Temporal lobe (tissue), 2 donors: Measurements from ENCODE around the gene DHX40. TPM values are rescaled to one million over a fixed set of nuclear protein-coding genes. Genes with fewer than 3 reads are reported as not detected.

Source experiments
- small RNA-seq: library from RNA; depleted of rRNA; stranded (forward); fragments of <200 nt; gene quantifications from one replicate; pipeline ENCODE3, GENCODE V24; 2014; ENCODE audit warnings: low replicate concordance
- total RNA-seq: library from RNA; depleted of rRNA; stranded (reverse); fragments of >200 nt; gene quantifications from one replicate; pipeline ENCODE4 v1.2.3, GENCODE V29; 2014

The DHX40 gene
- total RNA-seq, 1 donor from 2014 or later = 74.3 TPM

Small RNA genes within 50 kb of the gene (small RNA-seq; reads per million reads assigned to genes)
- gene RNU4-13P = 0.08 reads per million

Other genes with a start within 250 kb of the DHX40 start
- gene YPEL2, start 234.0 kb upstream of the DHX40 start, total RNA-seq = 7.4 TPM
- 319 TPM for gene CLTC, start 54.3 kb downstream of the DHX40 start, total RNA-seq
- gene PTRH2, start 141.8 kb downstream of the DHX40 start, total RNA-seq = 13.5 TPM
- 162 TPM for gene VMP1, start 142.0 kb downstream of the DHX40 start, total RNA-seq